Spleen (tissue), 11 donors: Measurements from ENCODE around the gene AMOTL1. TPM values are rescaled to one million over a fixed set of nuclear protein-coding genes. Genes with fewer than 3 reads are reported as not detected.

Experiments used
- DNase-seq: peaks from one replicate; pipeline ENCODE4 v3.0.0-alpha.2; 2020
- H3K27ac ChIP-seq, 8 donors: fragments of 200-600 bp; sonication (generic) in 7 of 8; 1 replicate in 4 of 8; 2 replicates in 4 of 8; pipeline versions ENCODE4 v1.5.0 to v1.8.0; 2016 to 2021; ENCODE audit warnings: inconsistent platforms in 4 of 8, mild to moderate bottlenecking in 4 of 8, moderate library complexity in 1 of 8
- H3K27me3 ChIP-seq, 7 donors: fragments of 200-600 bp; sonication (generic) in 6 of 7; replicated peaks in 1 of 7; 1 replicate in 4 of 7; 2 replicates in 3 of 7; pipeline versions ENCODE4 v1.5.0 to v1.8.0; 2016 to 2021; ENCODE audit warnings: inconsistent platforms in 3 of 7, mild to moderate bottlenecking in 1 of 7
- H3K36me3 ChIP-seq, 6 donors: fragments of 200-600 bp; sonication (generic) in 5 of 6; 1 replicate in 4 of 6; 2 replicates in 2 of 6; pipeline versions ENCODE4 v1.5.0 to v1.8.0; 2016 to 2021; ENCODE audit warnings: inconsistent platforms in 2 of 6
- H3K4me1 ChIP-seq, 6 donors: fragments of 200-600 bp; sonication (generic) in 5 of 6; 1 replicate in 3 of 6; 2 replicates in 3 of 6; pipeline versions ENCODE4 v1.5.0 to v1.8.0; 2016 to 2021; ENCODE audit warnings: inconsistent platforms in 3 of 6
- H3K4me3 ChIP-seq, 8 donors: fragments of 200-600 bp; sonication (generic) in 7 of 8; 1 replicate in 4 of 8; 2 replicates in 4 of 8; pipeline versions ENCODE4 v1.5.0 to v1.8.0; 2016 to 2021; ENCODE audit warnings: inconsistent platforms in 4 of 8, mild to moderate bottlenecking in 4 of 8, moderate library complexity in 2 of 8
- H3K9me3 ChIP-seq, 8 donors: fragments of 200-600 bp; sonication (generic) in 7 of 8; 1 replicate in 4 of 8; 2 replicates in 4 of 8; pipeline versions ENCODE4 v1.5.0 to v1.8.0; 2016 to 2021; ENCODE audit warnings: inconsistent platforms in 4 of 8
- POLR2A ChIP-seq, 3 donors: fragments of 450-650 bp; IDR thresholded peaks; one replicate each; pipeline ENCODE4 v1.5.1; 2017; ENCODE audit warnings: antibody characterized with exemption in 3 of 3, mild to moderate bottlenecking in 1 of 3
- POLR2AphosphoS5 ChIP-seq, 3 donors: sonication (generic); formaldehyde crosslinking; IDR thresholded peaks; one replicate each; pipeline ENCODE4 v1.5.1; 2017; ENCODE audit warnings: antibody characterized with exemption in 3 of 3
- WGBS, 5 donors: extraction: QIAGEN DNeasy Blood & Tissue Kit in 3 of 5; methylation state at CpG; one replicate each; pipeline versions ENCODE4 v1.1.5 to v1.1.7; 2013 to 2018; 5-methylcytosine and 5-hydroxymethylcytosine counted together
- intact Hi-C: fragments of 100-400 bp; cut with DNase I; formaldehyde crosslinking; loops from one replicate; pipeline ENCODE4 v1.15.0; 2023; ENCODE audit warnings: low total_unique reads
- polyA plus RNA-seq, 3 donors: library from polyadenylated mRNA; stranded (reverse); fragments of 200-250 nt; gene quantifications; one replicate each; pipeline ENCODE4 v1.2.1, GENCODE V29; 2013
- total RNA-seq, 7 donors: library from RNA; depleted of rRNA in 3 of 7; stranded (reverse); fragments of >200 nt in 3 of 7; fragmentation: NEBNext Ultra II Directional in 4 of 7; extraction: Animal tissue kit (Norgen Biotek cat#: 25700) in 4 of 7; gene quantifications; one replicate each; pipeline versions ENCODE4 v1.1.0 to v1.2.1, GENCODE V29; 2016 to 2021
- TF ChIP-seq, protein P1 (sequence below), 11 experiments: fragments of 200-600 bp in 7 of 11; fragments of 450-650 bp in 4 of 11; sonication (generic) in 4 of 11; IDR thresholded peaks in 8 of 11; conservative IDR thresholded peaks in 3 of 11; 1 replicate in 7 of 11; 2 replicates in 4 of 11; pipeline versions ENCODE4 v1.4.0 to v1.8.0; 2016 to 2021; ENCODE audit warnings: antibody characterized with exemption in 11 of 11, inconsistent platforms in 4 of 11, mild to moderate bottlenecking in 1 of 11
- donor health status: healthy with polysubstance abuse.
- donor health status: DM: no; HTN: no; CAD: no; lungs with moderate emphysema.
- donor health status: DM: no; HTN: no; CAD: no.
- donor health status: Bipolar disorder and iron deficiency.
- donor health status: healthy.
- donor health status: DM: no; HTN: no; CAD: no.
- donor health status: DM: yes; HTN: yes; CAD: no.

AMOTL1 gene
- total and polyA plus RNA-seq, 10 donors = 1.4 to 43.9 (median 29.7) TPM

DNA sequence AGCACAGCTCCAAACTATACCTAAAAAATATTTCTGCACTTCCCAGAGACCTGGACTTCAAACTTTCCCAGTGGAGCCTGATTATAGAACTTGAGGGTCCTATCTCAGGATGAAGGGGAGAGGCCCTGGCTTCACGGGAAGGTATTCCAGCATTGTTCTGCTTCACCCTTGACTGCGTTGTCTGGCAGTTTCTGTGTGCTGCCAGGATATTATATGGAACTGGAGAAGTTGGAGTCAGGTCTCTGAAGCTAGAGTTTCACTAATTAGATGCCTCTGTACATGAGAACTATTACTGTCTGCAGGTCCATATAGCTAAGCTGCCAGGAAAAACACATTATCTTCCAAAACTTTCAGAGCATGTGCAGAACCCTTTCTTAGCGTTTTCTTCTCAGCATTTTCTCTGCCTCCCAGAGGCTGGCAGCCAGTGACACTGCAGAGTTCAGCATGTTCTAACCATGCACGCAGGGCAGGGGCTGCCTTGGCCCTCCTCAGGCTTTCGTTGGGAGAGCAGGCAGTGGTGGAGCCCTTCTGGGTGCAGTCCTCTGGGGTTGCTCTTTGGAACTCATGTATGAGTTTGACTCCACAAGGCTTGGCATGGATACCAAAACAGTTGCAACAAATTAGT is 105.9 kb downstream of the AMOTL1 start:
- peaks cover 0 to 92% (median 15%) of the 10 kb centered on the region in 6 donors for H3K36me3 ChIP-seq
- DNase-seq = no peak
- intact Hi-C loops = no loop called here

DNA sequence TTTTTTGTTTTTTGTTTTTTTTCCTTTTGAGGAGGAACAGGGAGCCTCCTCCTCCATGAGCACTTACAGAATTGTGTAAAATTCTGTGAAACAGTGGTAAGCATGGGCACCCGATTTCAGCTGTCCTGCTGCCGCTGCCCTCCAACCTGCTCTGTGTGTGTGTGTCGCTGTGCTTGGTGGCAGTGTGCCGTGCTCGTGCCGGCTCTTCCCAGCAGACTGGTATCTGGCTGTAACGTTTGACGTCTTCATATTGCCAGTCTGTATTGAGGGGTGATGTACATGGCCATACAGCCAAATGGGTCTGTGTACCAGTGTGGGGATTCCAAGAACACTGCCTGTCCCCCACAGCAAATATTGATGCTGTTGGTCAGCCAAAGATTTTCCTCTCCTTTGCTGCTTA is 108.1 kb downstream of the AMOTL1 start:
- H3K27ac ChIP-seq = peak overlapping the region in 7 of 8 donors; percentile 45 to 76 (median 66)
- intact Hi-C loops = no loop called here

More for the DNA sequence above, 105.9 kb downstream of the AMOTL1 start:
- WGBS, 5 donors = 71 to 93% (median 86%) methylated on average over 5 of the region's 5 CpGs
- H3K27me3 ChIP-seq = no peaks in the 10 kb centered on the region
- TF ChIP-seq POLR2A (IDR thresholded peaks at IDR 0.05) (no peak), POLR2AphosphoS5 (IDR thresholded peaks at IDR 0.05) (no peak)
- TF ChIP-seq, protein P1, sequence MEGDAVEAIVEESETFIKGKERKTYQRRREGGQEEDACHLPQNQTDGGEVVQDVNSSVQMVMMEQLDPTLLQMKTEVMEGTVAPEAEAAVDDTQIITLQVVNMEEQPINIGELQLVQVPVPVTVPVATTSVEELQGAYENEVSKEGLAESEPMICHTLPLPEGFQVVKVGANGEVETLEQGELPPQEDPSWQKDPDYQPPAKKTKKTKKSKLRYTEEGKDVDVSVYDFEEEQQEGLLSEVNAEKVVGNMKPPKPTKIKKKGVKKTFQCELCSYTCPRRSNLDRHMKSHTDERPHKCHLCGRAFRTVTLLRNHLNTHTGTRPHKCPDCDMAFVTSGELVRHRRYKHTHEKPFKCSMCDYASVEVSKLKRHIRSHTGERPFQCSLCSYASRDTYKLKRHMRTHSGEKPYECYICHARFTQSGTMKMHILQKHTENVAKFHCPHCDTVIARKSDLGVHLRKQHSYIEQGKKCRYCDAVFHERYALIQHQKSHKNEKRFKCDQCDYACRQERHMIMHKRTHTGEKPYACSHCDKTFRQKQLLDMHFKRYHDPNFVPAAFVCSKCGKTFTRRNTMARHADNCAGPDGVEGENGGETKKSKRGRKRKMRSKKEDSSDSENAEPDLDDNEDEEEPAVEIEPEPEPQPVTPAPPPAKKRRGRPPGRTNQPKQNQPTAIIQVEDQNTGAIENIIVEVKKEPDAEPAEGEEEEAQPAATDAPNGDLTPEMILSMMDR (IDR thresholded peaks at IDR 0.05 in 8 of 11, conservative IDR thresholded peaks at IDR 0.05 in 3 of 11) = no peak
- H3K9me3 ChIP-seq = no peaks in the 10 kb centered on the region
- peaks cover 3 to 16% (median 13%) of the 10 kb centered on the region in 6 donors for H3K4me1 ChIP-seq
- H3K4me3 ChIP-seq = no peak overlapping the region
- H3K27ac ChIP-seq = no peak overlapping the region

DNA sequence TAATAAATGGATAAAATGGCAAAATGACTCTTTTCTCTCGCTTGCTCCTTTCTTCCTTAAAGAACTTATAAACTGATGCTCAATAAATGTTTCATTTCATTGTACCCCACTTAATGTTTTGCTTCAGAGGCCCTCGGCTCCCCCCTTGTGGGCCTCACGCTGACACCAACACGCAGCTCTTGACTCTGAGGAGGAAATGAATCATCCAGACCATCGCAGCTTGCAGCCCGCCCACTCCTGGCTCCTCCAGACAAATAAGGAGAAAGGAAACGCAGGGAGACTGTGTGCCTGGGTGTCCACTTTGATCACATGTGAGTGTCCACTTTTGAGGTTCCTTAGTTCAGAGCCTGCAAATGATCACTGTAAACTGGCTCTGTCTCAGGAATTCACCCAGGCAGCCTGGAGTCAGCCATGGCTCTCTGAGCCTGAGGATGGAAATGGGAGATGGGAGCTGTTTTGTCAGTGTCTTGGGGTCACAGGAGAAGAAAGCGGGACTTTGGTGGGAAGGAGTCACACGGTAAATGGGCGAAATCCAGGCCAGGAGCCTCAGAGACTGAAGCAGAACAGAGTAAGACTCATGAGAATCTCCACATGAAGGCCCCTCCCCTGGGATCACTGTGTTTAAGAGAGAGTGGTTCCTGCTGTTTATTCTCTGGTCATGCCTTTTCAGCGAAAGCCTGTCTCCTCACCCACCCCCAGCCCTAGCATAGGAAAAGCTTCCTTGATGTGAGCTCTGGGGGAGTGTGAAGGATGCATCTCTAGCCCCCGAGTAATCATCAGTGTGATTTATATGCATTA is 108.7 kb downstream of the AMOTL1 start:
- peak overlapping the region in 7 of 8 donors; percentile 49 to 76 (median 66) for H3K27ac ChIP-seq
- intact Hi-C loops = no loop called here
- peaks cover 0 to 91% (median 3%) of the 10 kb centered on the region in 6 donors for H3K36me3 ChIP-seq
- DNase-seq = no peak
- WGBS, 5 donors = 25 to 33% (median 25%) methylated on average over 11 to 12 of the region's 12 CpGs
- H3K4me1 ChIP-seq = peaks cover 3 to 16% (median 13%) of the 10 kb centered on the region in 6 donors
- H3K4me3 ChIP-seq = no peak overlapping the region
- H3K27me3 ChIP-seq = no peaks in the 10 kb centered on the region
- no peaks in the 10 kb centered on the region for H3K9me3 ChIP-seq
- TF ChIP-seq POLR2AphosphoS5 (IDR thresholded peaks at IDR 0.05) (peak in 2 of 3 donors; percentile 54 to 59), POLR2A (IDR thresholded peaks at IDR 0.05) (no peak)
- TF ChIP-seq, protein P1 (IDR thresholded peaks at IDR 0.05 in 8 of 11, conservative IDR thresholded peaks at IDR 0.05 in 3 of 11) = peak in 4 of 11 experiments; percentile 6 to 32 (median 20)

More for the DNA sequence above, 108.1 kb downstream of the AMOTL1 start:
- no peak overlapping the region for H3K4me3 ChIP-seq
- H3K27me3 ChIP-seq = no peaks in the 10 kb centered on the region
- TF ChIP-seq POLR2AphosphoS5 (IDR thresholded peaks at IDR 0.05) = no peak
- TF ChIP-seq POLR2A (IDR thresholded peaks at IDR 0.05) = no peak
- TF ChIP-seq, protein P1 (IDR thresholded peaks at IDR 0.05 in 8 of 11, conservative IDR thresholded peaks at IDR 0.05 in 3 of 11) = no peak
- no peaks in the 10 kb centered on the region for H3K9me3 ChIP-seq
- no peak for DNase-seq
- H3K4me1 ChIP-seq = peaks cover 3 to 16% (median 13%) of the 10 kb centered on the region in 6 donors
- peaks cover 0 to 91% (median 5%) of the 10 kb centered on the region in 6 donors for H3K36me3 ChIP-seq
- 83 to 90% (median 88%) methylated on average over 8 of the region's 8 CpGs for WGBS, 5 donors
